ENCODE measurements around the gene PXT1. TPM values are rescaled to one million over a fixed set of nuclear protein-coding genes. Genes with fewer than 3 reads are reported as not detected.
A peak's percentile ranks its signal among the peaks of the same experiment; 100 is the strongest.

PXT1 gene
- total RNA-seq, 1 donor, result not detected

GRCh38 chr6:36432151-36432671 is 10.4 kb downstream of the PXT1 start:
- peak; percentile 76 for DNase-seq (ENCODE audit: low read depth)
- no peak overlapping the region for H3K4me3 ChIP-seq (ENCODE audit: low read depth, low read length)
- TF ChIP-seq CTCF (IDR thresholded peaks at IDR 0.05; ENCODE audit: insufficient read depth, low read length), result no peak

- DNase-seq (ENCODE audit: low read depth), result no peak
- no peak for TF ChIP-seq CTCF (IDR thresholded peaks at IDR 0.05; ENCODE audit: insufficient read depth, low read length)
- H3K4me3 ChIP-seq (ENCODE audit: low read depth, low read length), result no peak overlapping the region
Observed at GRCh38 chr6:36431197-36431596, 11.5 kb downstream of the PXT1 start.

GRCh38 chr6:36430351-36430750 is 12.3 kb downstream of the PXT1 start:
- no peak overlapping the region for H3K4me3 ChIP-seq (ENCODE audit: low read depth, low read length)
- peak; percentile 76 for DNase-seq (ENCODE audit: low read depth)
- no peak for TF ChIP-seq CTCF (IDR thresholded peaks at IDR 0.05; ENCODE audit: insufficient read depth, low read length)

GRCh38 chr6:36428911-36429310 is 13.7 kb downstream of the PXT1 start:
- H3K4me3 ChIP-seq (ENCODE audit: low read depth, low read length), result no peak overlapping the region
- no peak for DNase-seq (ENCODE audit: low read depth)
- peak; percentile 22 for TF ChIP-seq CTCF (IDR thresholded peaks at IDR 0.05; ENCODE audit: insufficient read depth, low read length)

- DNase-seq (ENCODE audit: low read depth), result no peak
- no peak for TF ChIP-seq CTCF (IDR thresholded peaks at IDR 0.05; ENCODE audit: insufficient read depth, low read length)
- no peak overlapping the region for H3K4me3 ChIP-seq (ENCODE audit: low read depth, low read length)
Observed at GRCh38 chr6:36426622-36427021, 16.0 kb downstream of the PXT1 start.

GRCh38 chr6:36423101-36423824 is 19.4 kb downstream of the PXT1 start:
- peak; percentile 96 for DNase-seq (ENCODE audit: low read depth)
- H3K4me3 ChIP-seq (ENCODE audit: low read depth, low read length), result peak overlapping the region; percentile 76
- TF ChIP-seq CTCF (IDR thresholded peaks at IDR 0.05; ENCODE audit: insufficient read depth, low read length), result peak; percentile 65

Data from fibroblast of the aortic adventitia (primary cell).